Esophagus muscularis mucosa (tissue), 4 donors: ENCODE data around the gene PSTPIP2. TPM values are rescaled to one million over a fixed set of nuclear protein-coding genes. Genes with fewer than 3 reads are reported as not detected.
A peak's percentile ranks its signal among the peaks of the same experiment; 100 is the strongest.

Experiments
- DNase-seq: peaks from one replicate; pipeline ENCODE4 v3.0.0-alpha.2; 2017; ENCODE audit errors: extremely low spot score
- H3K27ac ChIP-seq, 4 donors: fragments of 200-600 bp; sonication (generic); replicated peaks in 1 of 4; 1 replicate in 3 of 4; 2 replicates in 1 of 4; pipeline ENCODE4 v1.5.1; 2016 to 2019; ENCODE audit warnings: mild to moderate bottlenecking in 1 of 4
- H3K27me3 ChIP-seq, 4 donors: fragments of 200-600 bp; sonication (generic); one replicate each; pipeline versions ENCODE4 v1.5.1 to v1.6.0; 2016 to 2019
- H3K36me3 ChIP-seq, 4 donors: fragments of 200-600 bp; sonication (generic); one replicate each; pipeline ENCODE4 v1.5.1; 2016 to 2019
- H3K4me1 ChIP-seq, 4 donors: fragments of 200-600 bp; sonication (generic); one replicate each; pipeline ENCODE4 v1.5.1; 2016 to 2019
- H3K4me3 ChIP-seq, 4 donors: fragments of 200-600 bp; sonication (generic); 1 replicate in 2 of 4; 2 replicates in 2 of 4; pipeline ENCODE4 v1.5.1; 2016 to 2019; ENCODE audit warnings: mild to moderate bottlenecking in 4 of 4, moderate library complexity in 1 of 4
- H3K9me3 ChIP-seq, 4 donors: fragments of 200-600 bp; sonication (generic); 1 replicate in 3 of 4; 2 replicates in 1 of 4; pipeline ENCODE4 v1.5.1; 2016 to 2019
- CTCF ChIP-seq, 3 experiments: fragments of 200-600 bp in 2 of 3; fragments of 450-650 bp in 1 of 3; sonication (generic) in 2 of 3; IDR thresholded peaks; one replicate each; pipeline ENCODE4 v1.5.1; 2017 to 2019; ENCODE audit warnings: antibody characterized with exemption in 3 of 3, mild to moderate bottlenecking in 2 of 3, moderate library complexity in 1 of 3
- EP300 ChIP-seq: sonication (generic); formaldehyde crosslinking; IDR thresholded peaks from one replicate; pipeline ENCODE4 v1.6.1; 2017; ENCODE audit warnings: antibody characterized with exemption
- POLR2A ChIP-seq: fragments of 450-650 bp; IDR thresholded peaks from one replicate; pipeline ENCODE4 v1.6.1; 2017; ENCODE audit warnings: antibody characterized with exemption, moderate library complexity, mild to moderate bottlenecking, low read depth
- POLR2AphosphoS5 ChIP-seq, 2 donors: sonication (generic); formaldehyde crosslinking; IDR thresholded peaks; one replicate each; pipeline ENCODE4 v1.6.1; 2017; ENCODE audit warnings: antibody characterized with exemption in 2 of 2
- WGBS: methylation state at CpG from one replicate; pipeline ENCODE4 v1.1.5; 2018; 5-methylcytosine and 5-hydroxymethylcytosine counted together
- intact Hi-C: fragments of 100-400 bp; cut with DNase I; formaldehyde crosslinking; loops from one replicate; pipeline ENCODE4 v1.15.1; 2023
- total RNA-seq, 4 donors: library from RNA; depleted of rRNA; stranded (reverse); fragments of >200 nt; gene quantifications; one replicate each; pipeline versions ENCODE4 v1.1.0 to v1.2.1, GENCODE V29; 2016

Gene PSTPIP2
- total RNA-seq = 10 to 100 TPM in 1 of 4 donors, 1 to 10 TPM in 3; 5.6 to 10.8 (median 7.3) TPM

- Histone ChIP-seq H3K4me3 (peak within 1 kb of the TSS; percentile 73 to 98 (median 90)), H3K27ac (peak within 1 kb of the TSS; percentile 40 to 72 (median 46)), H3K27me3 (no peaks in the 10 kb centered on the region), H3K9me3 (no peaks in the 10 kb centered on the region), H3K4me1 (peaks cover 14 to 32% (median 27%) of the 10 kb centered on the region in 4 donors), H3K36me3 (no peaks in the 10 kb centered on the region)
- no peak for DNase-seq
- no CpG with 5 or more reads among the region's 75 CpGs for WGBS
- intact Hi-C loops = loop anchor here (2.0 to 10.0 kb wide), 3 partner anchors 45 to 407 kb away; partner anchors contain the start of gene EPG5
- TF ChIP-seq CTCF (IDR thresholded peaks at IDR 0.05) (no peak), EP300 (no peak), POLR2AphosphoS5 (IDR thresholded peaks at IDR 0.05) (peak; percentile 51 to 60), POLR2A (no peak)
Observed at GRCh38 chr18:46071653-46072375, at the start of gene PSTPIP2. PSTPIP2 (minus strand) TSS chr18:46072260; CDS start chr18:46072188, 72 bp downstream.

- WGBS = 86% methylated on average over 1 of the region's 1 CpG
- intact Hi-C loops = no loop called here
- Histone ChIP-seq H3K36me3 (peaks cover 10 to 69% (median 24%) of the 10 kb centered on the region in 4 donors), H3K27ac (no peak overlapping the region), H3K27me3 (no peaks in the 10 kb centered on the region), H3K9me3 (no peaks in the 10 kb centered on the region), H3K4me3 (no peak overlapping the region), H3K4me1 (no peaks in the 10 kb centered on the region)
- DNase-seq = no peak
- TF ChIP-seq CTCF (IDR thresholded peaks at IDR 0.05) (no peak), POLR2AphosphoS5 (IDR thresholded peaks at IDR 0.05) (no peak), EP300 (no peak), POLR2A (no peak)
Observed at GRCh38 chr18:46113751-46114150, 41.7 kb upstream of the PSTPIP2 start.

GRCh38 chr18:46110406-46110805 lies 38.3 kb upstream of the PSTPIP2 start:
- H3K36me3 ChIP-seq = peaks cover 4 to 64% (median 24%) of the 10 kb centered on the region in 4 donors
- no peak for TF ChIP-seq EP300
- no peak for TF ChIP-seq CTCF (IDR thresholded peaks at IDR 0.05)
- no peak for TF ChIP-seq POLR2A
- TF ChIP-seq POLR2AphosphoS5 (IDR thresholded peaks at IDR 0.05) = no peak
- WGBS = 95% methylated on average over 3 of the region's 3 CpGs

GRCh38 chr18:46109386-46109785 lies 37.3 kb upstream of the PSTPIP2 start:
- H3K27ac ChIP-seq = no peak overlapping the region
- H3K27me3 ChIP-seq = no peaks in the 10 kb centered on the region
- no peak overlapping the region for H3K4me3 ChIP-seq
- 95% methylated on average over 5 of the region's 5 CpGs for WGBS
- peaks cover 0 to 54% (median 16%) of the 10 kb centered on the region in 4 donors for H3K36me3 ChIP-seq
- DNase-seq = no peak
- TF ChIP-seq EP300 = no peak
- no peak for TF ChIP-seq CTCF (IDR thresholded peaks at IDR 0.05)
- TF ChIP-seq POLR2A = no peak
- no peak for TF ChIP-seq POLR2AphosphoS5 (IDR thresholded peaks at IDR 0.05)
- H3K9me3 ChIP-seq = no peaks in the 10 kb centered on the region
- intact Hi-C loops = no loop called here
- peaks cover 0 to 14% (median 12%) of the 10 kb centered on the region in 4 donors for H3K4me1 ChIP-seq

More at GRCh38 chr18:46110406-46110805, 38.3 kb upstream of the PSTPIP2 start:
- intact Hi-C loops = no loop called here
- Histone ChIP-seq H3K9me3 (no peaks in the 10 kb centered on the region), H3K4me1 (peaks cover 0 to 7% (median 6%) of the 10 kb centered on the region in 4 donors), H3K27me3 (no peaks in the 10 kb centered on the region), H3K4me3 (no peak overlapping the region), H3K27ac (no peak overlapping the region)
- no peak for DNase-seq
